HG03103 (cell line): ENCODE data around the gene OR9A2.
"Not testable (repeated sequence)": the region's sequence is repeated elsewhere in the genome, so short reads cannot be mapped to it uniquely, and the experiment has no call there.

ENCODE experiments used
- ATAC-seq: cut with Tn5 transposase; IDR thresholded peaks from one replicate; pipeline ENCODE4 v1.9.1; 2021; ENCODE audit warnings: low read depth; ENCODE audit not compliant: unreplicated experiment

OR9A2 gene

GRCh38 chr7:142978402-142978801 lies 48.5 kb downstream of the OR9A2 start:
- not testable (repeated sequence) for ATAC-seq
